BE2C (cell line): Measurements from ENCODE around the gene ESRRG.

Source experiments
- DNase-seq: peaks from one replicate; pipeline ENCODE4 v3.0.0-alpha.2; 2020
- H3K27me3 ChIP-seq: fragments of 250-450 bp; sonication (Bioruptor Pico); 2 replicates; pipeline ENCODE4 v1.5.1; 2020; ENCODE audit warnings: mild to moderate bottlenecking
- H3K36me3 ChIP-seq: fragments of 250-450 bp; sonication (Bioruptor Pico); 2 replicates; pipeline ENCODE4 v1.5.1; 2020; ENCODE audit warnings: mild to moderate bottlenecking
- H3K4me1 ChIP-seq: fragments of 250-450 bp; sonication (Bioruptor Pico); 2 replicates; pipeline ENCODE4 v1.5.1; 2020
- H3K4me3 ChIP-seq: 2 replicates; pipeline ENCODE4 v1.5.1; 2011; ENCODE audit warnings: low read depth, low read length
- H3K9me3 ChIP-seq: fragments of 250-450 bp; sonication (Bioruptor Pico); 2 replicates; pipeline ENCODE4 v1.5.1; 2020
- CTCF ChIP-seq: IDR thresholded peaks from 2 replicates; pipeline ENCODE4 v1.5.1; 2012; ENCODE audit warnings: mild to moderate bottlenecking, low read depth, low read length

ESRRG gene

GRCh38 chr1:216475659-216476276, 247.5 kb downstream of the ESRRG start:
- TF ChIP-seq CTCF = no peak
- Histone ChIP-seq H3K36me3 (no peaks in the 10 kb centered on the region), H3K4me1 (peaks cover 2% of the 10 kb centered on the region; the same call in 1 of the 2 replicates), H3K27me3 (no peaks in the 10 kb centered on the region), H3K9me3 (no peaks in the 10 kb centered on the region), H3K4me3 (no peak overlapping the region)
- DNase-seq = no peak

- Histone ChIP-seq H3K27me3 (no peaks in the 10 kb centered on the region), H3K9me3 (no peaks in the 10 kb centered on the region), H3K4me1 (peaks cover 10% of the 10 kb centered on the region), H3K36me3 (no peaks in the 10 kb centered on the region), H3K4me3 (no peak overlapping the region)
- TF ChIP-seq CTCF = no peak
- no peak for DNase-seq
Measured at GRCh38 chr1:216466162-216466801, 256.9 kb downstream of the ESRRG start.

GRCh38 chr1:216464489-216464888, 258.7 kb downstream of the ESRRG start:
- Histone ChIP-seq H3K9me3 (no peaks in the 10 kb centered on the region), H3K4me1 (peaks cover 10% of the 10 kb centered on the region), H3K4me3 (no peak overlapping the region), H3K36me3 (no peaks in the 10 kb centered on the region), H3K27me3 (no peaks in the 10 kb centered on the region)
- no peak for DNase-seq
- TF ChIP-seq CTCF = no peak

GRCh38 chr1:216462066-216462775, 261.0 kb downstream of the ESRRG start:
- Histone ChIP-seq H3K4me1 (peaks cover 15% of the 10 kb centered on the region), H3K4me3 (no peak overlapping the region), H3K36me3 (no peaks in the 10 kb centered on the region), H3K27me3 (no peaks in the 10 kb centered on the region), H3K9me3 (no peaks in the 10 kb centered on the region)
- no peak for TF ChIP-seq CTCF
- DNase-seq = no peak

- no peak overlapping the region for H3K4me3 ChIP-seq
- no peaks in the 10 kb centered on the region for H3K36me3 ChIP-seq
- DNase-seq = no peak
- no peaks in the 10 kb centered on the region for H3K9me3 ChIP-seq
- no peak for TF ChIP-seq CTCF
- H3K4me1 ChIP-seq = peaks cover 10% of the 10 kb centered on the region
- no peaks in the 10 kb centered on the region for H3K27me3 ChIP-seq
Measured at GRCh38 chr1:216461466-216461865, 261.8 kb downstream of the ESRRG start.
